Esophagus squamous epithelium (tissue), 5 donors: ENCODE data around the gene ZSCAN25. TPM values are rescaled to one million over a fixed set of nuclear protein-coding genes. Genes with fewer than 3 reads are reported as not detected.
A peak's percentile ranks its signal among the peaks of the same experiment; 100 is the strongest.
"Not testable (repeated sequence)": the region's sequence is repeated elsewhere in the genome, so short reads cannot be mapped to it uniquely, and the experiment has no call there.

Source experiments
- DNase-seq: peaks from one replicate; lab custom pipeline; 2025; lab: John Stamatoyannopoulos, UW
- H3K27ac ChIP-seq, 4 donors: fragments of 200-600 bp; sonication (generic); one replicate each; pipeline ENCODE4 v1.5.1; 2016 to 2019; ENCODE audit warnings: mild to moderate bottlenecking in 1 of 4
- H3K27me3 ChIP-seq, 4 donors: fragments of 200-600 bp; sonication (generic); 1 replicate in 3 of 4; 2 replicates in 1 of 4; pipeline versions ENCODE4 v1.5.1 to v1.6.0; 2017 to 2021; ENCODE audit warnings: antibody characterized with exemption in 1 of 4
- H3K36me3 ChIP-seq, 3 donors: fragments of 200-600 bp; sonication (generic); one replicate each; pipeline ENCODE4 v1.5.1; 2016 to 2019
- H3K4me1 ChIP-seq, 3 donors: fragments of 200-600 bp; sonication (generic); one replicate each; pipeline ENCODE4 v1.5.1; 2017 to 2019
- H3K4me3 ChIP-seq, 4 donors: fragments of 200-600 bp; sonication (generic); 1 replicate in 3 of 4; 2 replicates in 1 of 4; pipeline ENCODE4 v1.5.1; 2016 to 2019; ENCODE audit warnings: mild to moderate bottlenecking in 2 of 4, moderate library complexity in 1 of 4
- H3K9me3 ChIP-seq, 3 donors: fragments of 200-600 bp; sonication (generic); one replicate each; pipeline ENCODE4 v1.5.1; 2016 to 2019
- POLR2A ChIP-seq, 4 donors: fragments of 450-650 bp; IDR thresholded peaks; one replicate each; pipeline ENCODE4 v1.6.1; 2017; ENCODE audit warnings: antibody characterized with exemption in 4 of 4, mild to moderate bottlenecking in 4 of 4, moderate library complexity in 3 of 4
- WGBS, 2 donors: methylation state at CpG; one replicate each; pipeline ENCODE4 v1.1.5; 2018; 5-methylcytosine and 5-hydroxymethylcytosine counted together
- intact Hi-C: fragments of 100-400 bp; cut with DNase I; formaldehyde crosslinking; loops from one replicate; pipeline ENCODE4 v1.15.0; 2022
- total RNA-seq, 4 donors: library from RNA; depleted of rRNA; stranded (reverse); fragments of >200 nt; gene quantifications; one replicate each; pipeline ENCODE4 v1.1.0, GENCODE V29; 2016
- TF ChIP-seq, protein P1 (sequence below), 6 experiments: fragments of 450-650 bp in 4 of 6; fragments of 200-600 bp in 2 of 6; sonication (generic) in 2 of 6; IDR thresholded peaks; one replicate each; pipeline ENCODE4 v1.5.1; 2016 to 2019; ENCODE audit warnings: antibody characterized with exemption in 6 of 6, mild to moderate bottlenecking in 4 of 6, moderate library complexity in 4 of 6
- donor health status: DM: yes; HTN: yes; CAD: no.

The ZSCAN25 gene
- total RNA-seq, 4 donors from 2014 or later = 8.0 to 19.1 (median 14.9) TPM

DNA sequence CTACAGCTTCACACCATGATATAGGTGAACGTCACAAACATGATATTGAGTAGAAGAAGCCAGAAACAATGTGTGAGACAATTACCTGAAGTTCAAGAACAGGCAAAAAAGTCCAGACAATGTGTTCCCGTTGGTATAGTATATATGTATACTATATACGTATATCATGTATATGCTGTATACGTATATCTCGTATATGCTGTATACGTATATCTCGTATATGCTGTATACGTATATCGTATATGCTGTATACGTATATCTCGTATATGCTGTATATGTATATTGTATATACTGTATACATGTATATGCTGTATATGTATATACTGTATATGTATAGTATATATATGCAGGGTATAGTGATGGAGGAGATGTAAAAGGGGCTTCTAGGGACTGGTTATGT, 10.8 kb downstream of the ZSCAN25 start:
- H3K36me3 ChIP-seq = peaks cover 42 to 98% (median 47%) of the 10 kb centered on the region in 3 donors
- WGBS, 2 donors = 93 to 94% methylated on average over 11 of the region's 11 CpGs
- no peak for TF ChIP-seq POLR2A (IDR thresholded peaks at IDR 0.05)
- TF ChIP-seq, protein P1, sequence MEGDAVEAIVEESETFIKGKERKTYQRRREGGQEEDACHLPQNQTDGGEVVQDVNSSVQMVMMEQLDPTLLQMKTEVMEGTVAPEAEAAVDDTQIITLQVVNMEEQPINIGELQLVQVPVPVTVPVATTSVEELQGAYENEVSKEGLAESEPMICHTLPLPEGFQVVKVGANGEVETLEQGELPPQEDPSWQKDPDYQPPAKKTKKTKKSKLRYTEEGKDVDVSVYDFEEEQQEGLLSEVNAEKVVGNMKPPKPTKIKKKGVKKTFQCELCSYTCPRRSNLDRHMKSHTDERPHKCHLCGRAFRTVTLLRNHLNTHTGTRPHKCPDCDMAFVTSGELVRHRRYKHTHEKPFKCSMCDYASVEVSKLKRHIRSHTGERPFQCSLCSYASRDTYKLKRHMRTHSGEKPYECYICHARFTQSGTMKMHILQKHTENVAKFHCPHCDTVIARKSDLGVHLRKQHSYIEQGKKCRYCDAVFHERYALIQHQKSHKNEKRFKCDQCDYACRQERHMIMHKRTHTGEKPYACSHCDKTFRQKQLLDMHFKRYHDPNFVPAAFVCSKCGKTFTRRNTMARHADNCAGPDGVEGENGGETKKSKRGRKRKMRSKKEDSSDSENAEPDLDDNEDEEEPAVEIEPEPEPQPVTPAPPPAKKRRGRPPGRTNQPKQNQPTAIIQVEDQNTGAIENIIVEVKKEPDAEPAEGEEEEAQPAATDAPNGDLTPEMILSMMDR (IDR thresholded peaks at IDR 0.05) = no peak

DNA sequence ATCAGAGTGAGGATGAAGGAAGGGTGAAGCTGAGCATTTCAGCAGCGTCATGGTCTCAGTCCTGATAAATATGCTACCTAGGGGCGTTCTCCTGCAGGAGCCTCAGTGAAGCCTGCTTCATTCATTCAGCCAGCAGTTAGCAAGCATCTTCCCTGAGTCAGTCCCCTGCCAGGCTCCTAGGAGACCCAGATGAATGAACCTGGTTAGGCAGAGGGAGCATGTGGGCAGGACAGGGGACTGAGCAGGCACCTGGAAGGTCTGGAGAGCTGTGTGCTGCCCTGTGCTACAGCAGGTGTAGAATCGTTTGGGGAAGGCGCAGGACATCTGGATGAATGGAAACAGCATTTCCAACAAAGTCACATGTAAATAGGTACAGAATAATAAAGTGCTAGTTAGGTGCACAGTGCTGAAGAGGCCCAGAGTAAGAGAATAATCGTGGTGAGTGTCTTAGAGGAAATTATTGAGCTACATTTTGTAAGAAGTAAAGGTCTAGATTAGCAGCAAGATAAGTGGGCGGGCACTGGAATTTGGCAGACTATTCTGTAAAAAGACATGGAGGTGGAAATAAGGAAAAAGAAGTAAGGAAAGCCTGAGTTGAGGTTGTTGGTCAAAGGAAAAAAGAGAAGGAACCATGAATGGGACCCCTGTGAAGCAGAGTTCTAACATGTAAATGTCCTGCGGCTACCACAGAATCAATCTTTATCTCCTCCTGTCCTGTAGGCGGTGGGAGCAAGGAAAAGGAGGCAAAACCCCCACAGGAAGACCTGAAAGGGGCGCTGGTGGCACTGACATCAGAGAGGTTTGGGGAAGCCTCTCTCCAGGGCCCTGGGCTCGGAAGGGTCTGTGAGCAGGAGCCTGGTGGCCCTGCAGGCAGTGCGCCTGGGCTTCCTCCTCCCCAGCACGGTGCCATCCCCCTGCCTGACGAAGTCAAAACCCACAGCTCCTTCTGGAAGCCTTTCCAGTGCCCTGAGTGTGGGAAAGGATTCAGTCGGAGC, 12.0 kb downstream of the ZSCAN25 start:
- Histone ChIP-seq H3K27ac (no peak overlapping the region), H3K4me1 (peaks cover 3 to 49% (median 11%) of the 10 kb centered on the region in 3 donors), H3K9me3 (no peaks in the 10 kb centered on the region), H3K27me3 (no peaks in the 10 kb centered on the region), H3K36me3 (peaks cover 31 to 95% (median 45%) of the 10 kb centered on the region in 3 donors), H3K4me3 (no peak overlapping the region)
- intact Hi-C loops = no loop called here
- no peak for TF ChIP-seq POLR2A (IDR thresholded peaks at IDR 0.05)
- TF ChIP-seq, protein P1 (IDR thresholded peaks at IDR 0.05) = no peak
- WGBS, 2 donors = 69 to 80% methylated on average over 8 to 9 of the region's 14 CpGs
- no peak for DNase-seq

More for the DNA sequence above, 10.8 kb downstream of the ZSCAN25 start:
- DNase-seq = no peak
- Histone ChIP-seq H3K4me3 (no peak overlapping the region), H3K9me3 (no peaks in the 10 kb centered on the region), H3K4me1 (peaks cover 6 to 49% (median 16%) of the 10 kb centered on the region in 3 donors), H3K27me3 (no peaks in the 10 kb centered on the region), H3K27ac (no peak overlapping the region)
- intact Hi-C loops = no loop called here

DNA sequence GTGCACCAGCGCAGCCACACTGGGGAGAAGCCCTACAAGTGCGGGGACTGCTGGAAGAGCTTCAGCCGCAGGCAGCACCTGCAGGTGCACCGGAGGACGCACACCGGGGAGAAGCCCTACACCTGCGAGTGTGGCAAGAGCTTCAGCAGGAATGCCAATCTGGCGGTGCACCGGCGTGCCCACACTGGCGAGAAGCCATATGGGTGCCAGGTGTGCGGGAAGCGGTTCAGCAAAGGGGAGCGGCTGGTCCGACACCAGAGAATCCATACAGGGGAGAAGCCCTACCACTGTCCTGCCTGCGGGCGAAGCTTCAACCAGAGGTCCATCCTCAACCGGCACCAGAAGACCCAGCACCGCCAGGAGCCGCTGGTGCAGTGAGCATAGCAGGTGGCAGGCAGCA, 12.9 kb downstream of the ZSCAN25 start:
- Histone ChIP-seq H3K4me1 (peaks cover 0 to 54% (median 14%) of the 10 kb centered on the region in 3 donors), H3K27me3 (no peaks in the 10 kb centered on the region), H3K9me3 (no peaks in the 10 kb centered on the region), H3K27ac (no peak overlapping the region), H3K36me3 (peaks cover 23 to 89% (median 36%) of the 10 kb centered on the region in 3 donors), H3K4me3 (no peak overlapping the region)
- DNase-seq = no peak
- no peak for TF ChIP-seq POLR2A (IDR thresholded peaks at IDR 0.05)
- TF ChIP-seq, protein P1 (IDR thresholded peaks at IDR 0.05) = no peak
- 73 to 74% methylated on average over 2 to 12 of the region's 20 CpGs for WGBS, 2 donors
- intact Hi-C loops = no loop called here

DNA sequence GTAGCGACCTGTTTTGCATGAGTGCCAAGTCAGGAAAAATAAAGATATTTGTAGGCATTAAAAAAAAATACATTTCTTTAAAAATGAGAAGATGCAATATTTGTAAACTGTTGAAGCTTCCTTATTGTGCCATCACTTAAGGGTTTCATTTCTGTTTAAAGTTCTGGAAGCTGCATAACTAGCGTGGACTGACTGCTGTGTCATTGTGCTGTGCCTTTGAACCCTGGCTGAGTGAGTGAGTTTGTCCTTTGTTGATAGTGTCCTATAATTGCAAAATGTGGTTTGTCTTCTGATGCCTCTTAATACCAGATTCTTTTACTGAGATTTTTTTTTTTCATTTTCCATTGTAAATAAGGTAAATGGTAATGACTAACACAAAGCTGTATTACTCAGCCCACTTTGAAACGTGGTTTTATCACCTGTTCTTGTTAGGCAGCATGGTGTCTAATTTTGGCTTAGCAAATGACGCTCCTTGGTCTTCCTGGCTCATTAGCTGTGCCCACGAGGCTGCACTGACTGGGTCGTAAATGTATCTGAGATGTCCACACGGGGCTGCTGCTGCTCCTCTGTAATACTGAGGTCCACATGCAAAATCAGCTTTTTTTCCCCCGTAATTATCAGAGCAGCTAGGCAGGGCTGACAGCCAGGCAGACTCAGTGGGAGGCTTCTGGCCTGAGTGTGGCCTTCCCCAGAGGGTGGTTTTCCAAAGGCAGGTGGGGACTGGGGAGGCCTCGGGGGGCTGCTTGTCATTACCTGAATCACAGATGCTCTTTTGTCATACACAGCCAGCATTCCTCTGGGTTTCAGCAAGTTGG, 14.8 kb downstream of the ZSCAN25 start:
- 35 to 44% methylated on average over 7 to 9 of the region's 9 CpGs for WGBS, 2 donors
- TF ChIP-seq, protein P1 (IDR thresholded peaks at IDR 0.05) = peak in 4 of 6 experiments; percentile 27 to 54 (median 44)
- TF ChIP-seq POLR2A (IDR thresholded peaks at IDR 0.05) = no peak
- H3K9me3 ChIP-seq = no peaks in the 10 kb centered on the region
- H3K27me3 ChIP-seq = no peaks in the 10 kb centered on the region
- intact Hi-C loops = no loop called here
- peaks cover 0 to 65% (median 14%) of the 10 kb centered on the region in 3 donors for H3K4me1 ChIP-seq
- peaks cover 19 to 71% (median 21%) of the 10 kb centered on the region in 3 donors for H3K36me3 ChIP-seq
- H3K4me3 ChIP-seq = no peak overlapping the region
- no peak for DNase-seq
- peak overlapping the region in 3 of 4 donors; percentile 59 to 79 (median 71) for H3K27ac ChIP-seq

DNA sequence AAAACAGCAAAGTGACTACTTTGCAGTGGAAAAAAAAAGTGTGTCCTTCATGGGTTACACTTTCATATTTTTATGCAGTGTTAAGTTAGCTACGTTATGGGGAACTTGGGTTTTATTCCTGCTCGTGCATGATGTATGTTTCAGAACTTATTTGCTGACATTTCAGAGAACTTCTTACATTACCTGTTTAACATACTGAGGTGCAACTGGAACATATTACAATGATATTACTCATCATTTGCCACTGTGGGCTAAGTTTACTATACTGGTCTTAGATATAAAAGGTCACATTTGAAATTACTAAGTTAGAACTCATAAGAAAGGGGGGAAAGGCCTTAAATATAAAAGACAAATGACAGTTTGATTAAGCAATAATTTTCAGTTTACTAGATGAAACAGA, 20.7 kb downstream of the ZSCAN25 start:
- intact Hi-C loops, H3K9me3 ChIP-seq, H3K27me3 ChIP-seq, H3K27ac ChIP-seq, H3K4me3 ChIP-seq, DNase-seq: not testable (repeated sequence)
- Histone ChIP-seq H3K4me1 (peaks cover 0 to 38% (median 7%) of the 10 kb centered on the region in 3 donors), H3K36me3 (peaks cover 0 to 29% (median 0%) of the 10 kb centered on the region in 3 donors)
- WGBS, 2 donors = 39 to 45% methylated on average over 2 of the region's 2 CpGs
